ENCODE measurements around the gene OR9A4.
"Not testable (repeated sequence)": the region's sequence is repeated elsewhere in the genome, so short reads cannot be mapped to it uniquely, and the experiment has no call there.

Gene OR9A4, protein sequence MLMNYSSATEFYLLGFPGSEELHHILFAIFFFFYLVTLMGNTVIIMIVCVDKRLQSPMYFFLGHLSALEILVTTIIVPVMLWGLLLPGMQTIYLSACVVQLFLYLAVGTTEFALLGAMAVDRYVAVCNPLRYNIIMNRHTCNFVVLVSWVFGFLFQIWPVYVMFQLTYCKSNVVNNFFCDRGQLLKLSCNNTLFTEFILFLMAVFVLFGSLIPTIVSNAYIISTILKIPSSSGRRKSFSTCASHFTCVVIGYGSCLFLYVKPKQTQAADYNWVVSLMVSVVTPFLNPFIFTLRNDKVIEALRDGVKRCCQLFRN

DNA sequence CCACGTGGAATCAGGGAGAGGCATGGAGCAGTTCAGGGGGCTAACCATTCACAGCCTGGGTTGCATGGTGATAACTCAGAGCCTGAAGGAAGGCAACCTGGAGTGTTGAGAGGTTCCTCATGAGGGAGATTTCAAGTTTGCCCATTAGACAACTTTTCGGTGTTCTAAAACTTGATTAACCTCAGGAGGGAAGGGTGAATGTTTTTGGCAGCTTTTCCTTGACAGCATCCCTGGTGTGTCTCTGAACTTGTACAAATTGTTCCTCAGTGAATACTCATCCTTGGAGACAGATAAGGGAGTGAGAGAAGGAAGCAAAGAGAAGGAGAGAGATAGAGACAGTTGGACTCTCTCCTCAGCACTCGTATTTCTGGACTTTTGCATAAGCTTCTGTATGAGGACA lies at the start of gene OR9A4:
TSS of gene OR9A4 (plus strand) at position 301 of the 400 bp plus-strand sequence. CDS start 2,477 bp downstream, outside the sequence.
- H3K27ac Mint-ChIP-seq, result no peak within 1 kb of the TSS
- no peak for ATAC-seq (replicated peaks)
- H3K36me3 Mint-ChIP-seq, result no peaks in the 10 kb centered on the region
- H3K27me3 Mint-ChIP-seq, result peaks cover 0 to 12% of the 10 kb centered on the region in 2 donors
- DNase-seq, result no peak
- H3K4me1 Mint-ChIP-seq, result peaks cover 0 to 5% of the 10 kb centered on the region in 2 donors
- H3K4me3 Mint-ChIP-seq, result no peak within 1 kb of the TSS
- H3K9me3 Mint-ChIP-seq, result peaks cover 0 to 3% of the 10 kb centered on the region in 2 donors

DNA sequence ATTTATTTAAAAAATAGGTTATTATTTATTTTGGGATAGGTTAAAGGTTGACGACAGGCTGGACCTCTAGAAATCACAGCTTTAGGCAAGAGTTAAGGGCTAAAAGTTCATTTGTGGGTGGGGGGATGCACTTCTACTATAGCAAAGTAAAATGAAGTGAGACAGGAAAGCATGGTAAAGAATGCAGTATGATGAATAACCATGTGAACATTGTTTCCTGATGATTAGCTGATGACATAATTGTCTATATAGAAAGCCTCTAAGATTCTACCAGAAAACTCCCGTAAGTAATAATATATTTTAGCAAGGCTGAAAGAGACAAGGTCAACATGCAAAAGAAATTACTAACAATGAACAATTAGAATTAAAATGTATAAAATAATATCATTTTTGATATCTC lies 49.2 kb upstream of the OR9A4 start:
- H3K4me3 Mint-ChIP-seq, result no peak overlapping the region
- H3K9me3 Mint-ChIP-seq, result peaks cover 6 to 9% of the 10 kb centered on the region in 2 donors
- DNase-seq (no peak), ATAC-seq (replicated peaks) (no peak)
- H3K36me3 Mint-ChIP-seq, result no peaks in the 10 kb centered on the region
- H3K27ac Mint-ChIP-seq, result no peak overlapping the region
- H3K4me1 Mint-ChIP-seq, result no peaks in the 10 kb centered on the region
- no peaks in the 10 kb centered on the region for H3K27me3 Mint-ChIP-seq

DNA sequence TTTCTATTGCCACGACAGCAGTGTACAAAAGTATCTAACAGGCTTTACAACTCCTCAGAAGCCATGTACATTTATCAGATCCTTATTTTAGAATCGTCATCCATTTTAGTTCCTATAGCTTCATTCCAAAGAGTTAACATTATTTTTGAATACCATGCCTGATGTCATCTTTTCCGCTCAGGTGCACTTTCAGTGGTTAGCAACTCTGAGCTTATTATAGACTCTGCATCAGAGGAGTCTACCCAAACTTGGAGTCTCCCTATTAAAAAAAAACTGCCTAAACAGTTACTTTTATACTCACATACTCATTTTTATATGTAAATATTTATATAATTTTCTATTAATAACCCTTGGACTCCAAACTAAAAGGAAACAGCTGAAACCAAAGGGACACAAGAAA lies 43.3 kb upstream of the OR9A4 start:
- ATAC-seq (replicated peaks), result peak; percentile 34 to 61
- Mint-ChIP-seq H3K36me3 (no peaks in the 10 kb centered on the region), H3K27ac (no peak overlapping the region), H3K27me3 (no peaks in the 10 kb centered on the region), H3K4me3 (no peak overlapping the region), H3K9me3 (peaks cover 6 to 9% of the 10 kb centered on the region in 2 donors), H3K4me1 (no peaks in the 10 kb centered on the region)
- DNase-seq, result no peak

DNA sequence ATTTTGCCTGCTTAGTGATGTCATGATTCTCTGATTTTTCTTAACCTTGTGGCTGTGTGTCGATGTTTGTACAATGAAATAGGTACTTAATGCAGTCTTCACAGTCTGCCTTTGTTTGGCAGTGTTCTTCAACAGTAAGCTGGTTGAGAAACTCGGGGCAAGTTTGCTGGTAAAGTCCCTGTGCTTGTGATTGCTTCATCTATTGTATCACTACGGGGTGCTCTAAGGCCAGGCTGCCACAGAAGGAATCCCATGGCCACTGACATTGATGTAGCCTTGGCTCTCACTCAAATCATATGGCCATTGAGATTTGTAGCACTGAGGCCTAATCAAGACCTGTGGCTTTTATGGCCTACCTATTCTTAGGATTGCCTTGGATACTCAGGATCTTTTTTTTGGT lies 41.4 kb upstream of the OR9A4 start:
- H3K27me3 Mint-ChIP-seq, result no peaks in the 10 kb centered on the region
- no peaks in the 10 kb centered on the region for H3K36me3 Mint-ChIP-seq
- no peak for ATAC-seq (replicated peaks)
- H3K4me3 Mint-ChIP-seq, result no peak overlapping the region
- H3K9me3 Mint-ChIP-seq, result peaks cover 6 to 8% of the 10 kb centered on the region in 2 donors
- no peak for DNase-seq
- no peaks in the 10 kb centered on the region for H3K4me1 Mint-ChIP-seq
- no peak overlapping the region for H3K27ac Mint-ChIP-seq

DNA sequence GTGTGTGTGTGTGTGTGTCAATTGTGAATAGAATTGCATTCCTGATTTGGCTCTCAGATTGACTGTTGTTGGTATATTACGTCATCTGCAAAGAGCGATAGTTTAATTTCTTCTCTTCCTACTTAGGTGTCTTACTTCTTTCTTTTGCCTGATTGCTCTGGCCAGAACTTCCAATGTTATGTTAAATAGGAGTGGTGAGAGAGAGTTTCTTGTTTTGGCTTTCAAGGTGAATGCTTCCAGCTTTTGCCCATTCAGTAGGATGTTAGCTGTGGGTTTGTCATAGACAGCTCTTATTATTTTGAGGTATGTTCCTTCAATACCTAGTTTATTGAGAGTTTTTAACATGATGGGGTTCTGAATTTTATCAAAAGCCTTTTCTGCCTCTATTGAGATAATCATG lies 40.7 kb upstream of the OR9A4 start:
- H3K4me1 Mint-ChIP-seq, result no peaks in the 10 kb centered on the region
- no peaks in the 10 kb centered on the region for H3K27me3 Mint-ChIP-seq
- peaks cover 3 to 4% of the 10 kb centered on the region in 2 donors for H3K9me3 Mint-ChIP-seq
- H3K36me3 Mint-ChIP-seq, result no peaks in the 10 kb centered on the region
- ATAC-seq (replicated peaks) (no peak), DNase-seq (no peak)
- H3K4me3 Mint-ChIP-seq, result no peak overlapping the region
- H3K27ac Mint-ChIP-seq, result no peak overlapping the region

DNA sequence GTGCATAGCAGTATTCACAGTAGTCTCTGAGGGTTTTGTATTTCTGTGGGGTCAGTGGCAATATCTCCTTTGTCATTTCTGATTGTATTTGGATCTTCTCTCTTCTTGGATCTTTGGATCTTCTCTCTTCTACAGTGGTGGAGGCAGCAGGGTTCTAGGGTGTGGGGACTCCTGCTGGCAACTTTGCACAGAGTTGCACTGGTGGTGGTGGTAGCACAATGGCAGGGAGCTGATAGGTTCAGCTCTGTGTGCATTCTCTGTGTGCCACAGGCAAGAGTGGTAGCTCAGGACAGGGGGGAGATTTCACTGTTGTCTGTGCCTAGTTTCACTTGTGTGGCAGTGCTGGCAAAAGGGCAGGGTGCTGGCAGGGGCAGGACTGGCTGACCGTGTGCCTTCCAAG lies 39.8 kb upstream of the OR9A4 start:
- Mint-ChIP-seq H3K36me3 (no peaks in the 10 kb centered on the region), H3K4me3 (no peak overlapping the region), H3K9me3 (peaks cover 0 to 2% of the 10 kb centered on the region in 2 donors), H3K27ac (no peak overlapping the region), H3K4me1 (no peaks in the 10 kb centered on the region), H3K27me3 (no peaks in the 10 kb centered on the region)
- DNase-seq (no peak), ATAC-seq (replicated peaks) (no peak)

DNA sequence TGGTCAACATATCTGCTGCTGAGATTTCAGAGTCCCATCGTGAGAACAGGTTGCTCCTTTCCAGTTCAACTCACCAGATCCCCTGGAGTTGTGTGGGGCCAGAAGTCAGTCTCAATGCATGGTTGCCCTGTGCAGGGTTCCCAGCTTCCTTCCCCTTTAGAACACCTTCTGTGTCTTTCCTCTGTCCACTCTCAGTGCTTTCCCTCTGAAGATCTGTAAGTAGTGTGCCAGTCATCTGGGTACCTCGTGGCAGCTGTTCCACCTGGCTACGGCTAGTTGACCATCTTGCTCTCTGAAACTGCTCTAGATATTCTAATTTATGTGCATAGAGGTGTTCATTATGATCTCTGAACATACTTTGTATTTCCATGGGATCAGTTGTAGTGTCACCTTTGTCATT lies 38.8 kb upstream of the OR9A4 start:
- DNase-seq, result no peak
- peak; percentile 50 to 73 for ATAC-seq (replicated peaks)
- Mint-ChIP-seq H3K4me1 (no peaks in the 10 kb centered on the region), H3K4me3 (no peak overlapping the region), H3K27ac (no peak overlapping the region), H3K36me3 (no peaks in the 10 kb centered on the region), H3K27me3 (no peaks in the 10 kb centered on the region), H3K9me3 (no peaks in the 10 kb centered on the region)

DNA sequence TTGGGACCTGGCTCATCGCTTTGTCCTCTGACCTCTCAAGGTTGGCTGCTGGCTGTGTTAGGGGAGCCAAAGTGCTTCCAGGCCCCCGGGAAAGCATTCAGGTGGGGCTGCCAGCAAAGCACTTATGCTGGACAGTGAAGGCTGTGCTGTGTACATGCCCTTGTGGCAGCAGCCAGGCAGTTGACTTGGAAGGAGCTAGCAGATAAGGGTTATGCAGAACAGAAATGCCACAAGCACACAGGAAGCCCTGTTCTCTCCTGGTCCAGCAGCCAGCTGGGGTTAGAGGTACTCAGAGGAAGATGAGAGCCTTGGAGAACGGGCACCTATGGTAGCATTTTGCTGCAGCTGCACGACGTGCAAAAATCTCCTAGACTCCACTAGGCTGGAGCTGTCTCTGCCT lies 35.2 kb upstream of the OR9A4 start:
- Mint-ChIP-seq H3K4me3 (no peak overlapping the region), H3K27me3 (no peaks in the 10 kb centered on the region), H3K36me3 (no peaks in the 10 kb centered on the region), H3K9me3 (no peaks in the 10 kb centered on the region), H3K4me1 (peaks cover 7 to 10% of the 10 kb centered on the region in 2 donors), H3K27ac (no peak overlapping the region)
- DNase-seq, result no peak
- no peak for ATAC-seq (replicated peaks)

DNA sequence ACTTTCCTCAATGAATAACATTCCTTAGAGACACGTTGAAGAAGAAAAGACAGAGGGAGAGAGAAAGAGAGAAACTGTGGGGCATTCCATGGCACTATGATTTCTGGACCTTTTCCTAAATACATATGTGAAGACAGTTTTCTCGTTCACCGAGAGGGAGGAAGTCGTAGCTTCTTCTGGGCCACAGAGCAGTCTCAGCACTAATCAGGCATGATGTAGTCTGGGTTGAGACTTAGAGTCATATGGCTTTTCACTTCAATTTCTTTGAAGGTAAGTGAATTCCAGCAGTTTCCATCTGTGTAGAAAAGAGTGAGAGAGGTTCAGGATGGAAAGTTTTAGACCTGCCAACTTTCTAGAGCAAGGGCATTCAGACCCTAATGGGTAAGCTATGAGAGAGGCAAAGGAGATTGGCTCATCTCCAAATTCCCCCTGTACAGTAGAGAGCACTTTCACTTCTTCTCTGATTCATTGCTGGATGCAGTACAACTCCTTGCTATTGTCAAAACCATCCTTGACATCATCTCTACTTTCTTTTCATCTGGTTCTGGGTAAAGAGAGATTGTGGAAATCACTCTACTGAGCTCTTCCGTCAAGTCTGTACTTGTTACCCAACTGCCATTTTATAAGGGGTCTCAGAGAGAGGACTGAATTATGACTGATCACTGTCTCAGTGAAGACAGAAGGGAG lies 31.5 kb upstream of the OR9A4 start:
- no peaks in the 10 kb centered on the region for H3K9me3 Mint-ChIP-seq
- ATAC-seq (replicated peaks) (peak; percentile 96 to 99), DNase-seq (peak; percentile 29)
- no peaks in the 10 kb centered on the region for H3K36me3 Mint-ChIP-seq
- peak overlapping the region; percentile 80 for H3K27ac Mint-ChIP-seq
- H3K27me3 Mint-ChIP-seq, result no peaks in the 10 kb centered on the region
- H3K4me3 Mint-ChIP-seq, result no peak overlapping the region
- H3K4me1 Mint-ChIP-seq, result peaks cover 7 to 10% of the 10 kb centered on the region in 2 donors

DNA sequence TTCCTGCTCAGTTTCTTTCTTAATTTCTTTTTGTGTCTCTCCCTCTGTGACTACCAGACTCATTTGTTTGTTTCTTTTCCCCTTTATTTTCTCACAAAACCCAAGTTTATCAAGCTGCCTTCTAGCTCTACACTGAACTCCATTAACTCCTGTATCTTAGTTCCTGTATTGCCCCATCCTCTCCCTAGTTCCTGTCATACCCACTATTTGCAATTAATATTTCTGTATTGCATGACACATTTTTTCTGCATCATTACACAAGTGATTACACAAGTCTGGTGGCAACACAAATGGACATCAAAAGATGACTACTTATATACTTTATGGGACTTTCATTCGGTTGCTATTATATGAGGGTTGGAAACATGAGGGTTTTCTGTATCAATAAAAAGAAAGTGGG lies 26.9 kb upstream of the OR9A4 start:
- DNase-seq (no peak), ATAC-seq (replicated peaks) (no peak)
- Mint-ChIP-seq H3K27me3 (no peaks in the 10 kb centered on the region), H3K36me3 (no peaks in the 10 kb centered on the region), H3K27ac (no peak overlapping the region), H3K4me1 (peaks cover 6 to 9% of the 10 kb centered on the region in 2 donors), H3K9me3 (no peaks in the 10 kb centered on the region), H3K4me3 (no peak overlapping the region)

DNA sequence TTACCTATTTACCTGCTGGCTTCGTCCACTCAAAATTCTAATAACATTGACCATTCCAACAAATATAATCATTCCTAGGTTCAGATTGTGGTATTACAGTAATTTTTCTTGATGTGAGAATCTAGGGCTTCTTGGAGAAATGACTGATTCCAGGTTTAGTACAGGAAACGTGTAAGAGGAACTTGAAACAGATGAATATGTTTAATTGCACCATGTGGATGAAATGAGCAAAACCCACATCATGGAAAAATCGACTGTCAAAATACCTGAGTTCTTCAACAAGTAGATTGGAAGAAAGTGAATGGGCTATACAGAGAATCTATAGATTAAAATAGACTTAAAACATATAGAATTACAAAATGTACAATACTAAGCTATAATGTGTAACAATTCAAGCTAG lies 24.9 kb upstream of the OR9A4 start:
- no peaks in the 10 kb centered on the region for H3K9me3 Mint-ChIP-seq
- ATAC-seq (replicated peaks) (no peak), DNase-seq (no peak)
- H3K27ac Mint-ChIP-seq, result no peak overlapping the region
- H3K36me3 Mint-ChIP-seq, result no peaks in the 10 kb centered on the region
- no peaks in the 10 kb centered on the region for H3K27me3 Mint-ChIP-seq
- H3K4me1 Mint-ChIP-seq, result no peaks in the 10 kb centered on the region
- no peak overlapping the region for H3K4me3 Mint-ChIP-seq

DNA sequence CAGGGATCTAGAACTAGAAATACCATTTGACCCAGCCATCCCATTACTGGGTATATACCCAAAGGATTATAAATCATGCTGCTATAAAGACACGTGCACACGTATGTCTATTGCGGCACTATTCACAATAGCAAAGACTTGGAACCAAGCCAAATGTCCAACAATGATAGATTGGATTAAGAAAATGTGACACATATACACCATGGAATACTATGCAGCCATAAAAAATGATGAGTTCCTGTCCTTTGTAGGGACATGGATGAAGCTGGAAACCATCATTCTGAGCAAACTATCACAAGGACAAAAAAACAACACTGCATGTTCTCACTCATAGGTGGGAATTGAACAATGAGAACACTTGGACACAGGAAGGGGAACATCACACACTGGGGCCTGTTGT lies 16.8 kb upstream of the OR9A4 start:
- not testable (repeated sequence) for ATAC-seq (replicated peaks); H3K36me3 Mint-ChIP-seq; H3K27me3 Mint-ChIP-seq; H3K4me3 Mint-ChIP-seq; DNase-seq; H3K9me3 Mint-ChIP-seq; H3K4me1 Mint-ChIP-seq; H3K27ac Mint-ChIP-seq

DNA sequence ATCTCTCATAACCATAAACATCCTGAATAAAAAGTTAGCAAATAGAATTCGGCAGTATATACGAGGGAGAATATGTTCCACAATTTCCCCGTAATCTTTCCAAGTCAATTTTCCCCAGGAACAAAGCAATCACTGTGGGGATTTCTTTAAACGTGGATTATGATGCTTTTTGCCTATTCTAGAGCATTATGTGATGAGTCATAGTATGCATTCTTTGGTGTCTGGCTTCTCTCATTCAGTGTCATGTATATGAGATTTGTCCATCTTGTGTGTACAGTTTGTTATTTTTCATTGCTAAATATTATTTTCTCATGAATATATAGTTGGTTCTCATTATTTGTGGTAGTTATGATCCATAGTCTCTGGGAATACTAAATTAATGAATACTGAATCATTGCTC lies 9.9 kb upstream of the OR9A4 start:
- Mint-ChIP-seq H3K36me3 (no peaks in the 10 kb centered on the region), H3K9me3 (no peaks in the 10 kb centered on the region), H3K27me3 (peaks cover 0 to 8% of the 10 kb centered on the region in 2 donors), H3K4me3 (no peak overlapping the region), H3K27ac (no peak overlapping the region), H3K4me1 (no peaks in the 10 kb centered on the region)
- DNase-seq, result no peak
- no peak for ATAC-seq (replicated peaks)

DNA sequence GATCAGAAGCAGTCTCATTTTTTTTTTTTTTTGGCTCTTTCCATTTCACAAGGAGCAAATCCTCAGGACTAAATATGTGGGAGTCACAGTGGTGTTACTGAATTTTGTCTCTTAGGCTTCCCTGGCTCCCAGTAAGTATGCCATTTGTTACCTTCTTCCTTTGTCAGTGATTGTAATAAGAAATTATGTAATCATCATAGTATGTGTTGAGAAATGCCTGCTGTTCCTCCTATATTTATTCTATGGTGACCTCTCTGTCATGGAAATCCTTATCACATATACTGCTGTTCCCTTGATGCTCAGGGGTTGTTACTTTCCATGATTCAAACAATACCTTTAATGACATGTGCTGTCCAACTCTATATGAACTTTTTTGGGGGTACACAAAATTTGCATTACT lies 4.8 kb upstream of the OR9A4 start:
- DNase-seq, result no peak
- Mint-ChIP-seq H3K36me3 (no peaks in the 10 kb centered on the region), H3K4me1 (peaks cover 0 to 5% of the 10 kb centered on the region in 2 donors), H3K4me3 (no peak overlapping the region), H3K9me3 (peaks cover 0 to 1% of the 10 kb centered on the region in 2 donors), H3K27me3 (peaks cover 4 to 7% of the 10 kb centered on the region in 2 donors), H3K27ac (no peak overlapping the region)
- no peak for ATAC-seq (replicated peaks)

DNA sequence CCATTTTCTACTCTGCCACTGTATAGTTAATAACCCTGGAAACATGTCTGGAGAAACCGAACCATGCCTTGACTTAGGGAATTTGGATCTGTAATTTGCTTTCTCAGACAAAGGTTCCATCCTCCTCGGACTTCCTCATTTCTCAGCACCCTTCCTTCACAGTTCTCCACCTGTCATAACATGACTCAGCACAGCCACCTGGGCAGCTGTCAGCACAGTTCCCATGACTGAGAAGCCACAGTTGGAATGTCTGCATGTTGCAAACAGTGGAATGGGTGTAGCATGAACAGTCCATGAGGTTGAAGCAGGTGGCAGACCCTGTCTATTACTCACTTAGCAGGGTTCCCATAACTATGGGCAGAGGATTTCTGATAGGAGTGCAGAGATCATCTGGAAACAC lies 634 bp upstream of the OR9A4 start:
- Mint-ChIP-seq H3K27me3 (peaks cover 0 to 12% of the 10 kb centered on the region in 2 donors), H3K4me3 (no peak overlapping the region), H3K9me3 (peaks cover 0 to 3% of the 10 kb centered on the region in 2 donors), H3K36me3 (no peaks in the 10 kb centered on the region), H3K27ac (no peak overlapping the region), H3K4me1 (peaks cover 0 to 5% of the 10 kb centered on the region in 2 donors)
- DNase-seq (no peak), ATAC-seq (replicated peaks) (peak; percentile 44 to 55)

Data from stimulated activated naive B cell treated with anti-CD40 and anti-IgM and Interleukin-4, amounts not matched to agents 10 μg/mL and 1 μg/mL and 100 μg/mL, for 72 hours (primary cell).